ENCODE data around the gene PASD1.

- TF ChIP-seq TAF1 (IDR thresholded peaks at IDR 0.05; ENCODE audit: borderline replicate concordance, low read depth, low read length) (no peak), SIN3A (IDR thresholded peaks at IDR 0.05; ENCODE audit: low read depth, low read length) (no peak), RAD21 (IDR thresholded peaks at IDR 0.05; ENCODE audit: insufficient read depth, low read depth, low read length) (no peak), EZH2 (IDR thresholded peaks at IDR 0.05; ENCODE audit: borderline replicate concordance, control insufficient read depth, low read depth, low read length) (no peak), PAX5 (IDR thresholded peaks at IDR 0.05; ENCODE audit: borderline replicate concordance, low read depth, low read length) (no peak), CEBPB (IDR thresholded peaks at IDR 0.05; ENCODE audit: borderline replicate concordance in 1 of 2, low read depth in 2 of 2, low read length in 2 of 2) (no peak), ZNF274 (IDR thresholded peaks at IDR 0.05; ENCODE audit: insufficient read depth, insufficient read length) (no peak), GABPA (IDR thresholded peaks at IDR 0.05; ENCODE audit: low read depth) (no peak), TCF7 (IDR thresholded peaks at IDR 0.05; ENCODE audit: borderline replicate concordance) (no peak), BCLAF1 (IDR thresholded peaks at IDR 0.05) (no peak), RFX5 (IDR thresholded peaks at IDR 0.05; ENCODE audit: low read depth, low read length) (no peak)
- TF ChIP-seq, protein P1, sequence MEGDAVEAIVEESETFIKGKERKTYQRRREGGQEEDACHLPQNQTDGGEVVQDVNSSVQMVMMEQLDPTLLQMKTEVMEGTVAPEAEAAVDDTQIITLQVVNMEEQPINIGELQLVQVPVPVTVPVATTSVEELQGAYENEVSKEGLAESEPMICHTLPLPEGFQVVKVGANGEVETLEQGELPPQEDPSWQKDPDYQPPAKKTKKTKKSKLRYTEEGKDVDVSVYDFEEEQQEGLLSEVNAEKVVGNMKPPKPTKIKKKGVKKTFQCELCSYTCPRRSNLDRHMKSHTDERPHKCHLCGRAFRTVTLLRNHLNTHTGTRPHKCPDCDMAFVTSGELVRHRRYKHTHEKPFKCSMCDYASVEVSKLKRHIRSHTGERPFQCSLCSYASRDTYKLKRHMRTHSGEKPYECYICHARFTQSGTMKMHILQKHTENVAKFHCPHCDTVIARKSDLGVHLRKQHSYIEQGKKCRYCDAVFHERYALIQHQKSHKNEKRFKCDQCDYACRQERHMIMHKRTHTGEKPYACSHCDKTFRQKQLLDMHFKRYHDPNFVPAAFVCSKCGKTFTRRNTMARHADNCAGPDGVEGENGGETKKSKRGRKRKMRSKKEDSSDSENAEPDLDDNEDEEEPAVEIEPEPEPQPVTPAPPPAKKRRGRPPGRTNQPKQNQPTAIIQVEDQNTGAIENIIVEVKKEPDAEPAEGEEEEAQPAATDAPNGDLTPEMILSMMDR (IDR thresholded peaks at IDR 0.05 in 2 of 3, conservative IDR thresholded peaks at IDR 0.05 in 1 of 3; ENCODE audit: control insufficient read depth in 2 of 3, extremely low read depth in 1 of 3, insufficient read depth in 1 of 3, low read depth in 3 of 3, low read length in 3 of 3): no peak
- TF ChIP-seq, protein P2, sequence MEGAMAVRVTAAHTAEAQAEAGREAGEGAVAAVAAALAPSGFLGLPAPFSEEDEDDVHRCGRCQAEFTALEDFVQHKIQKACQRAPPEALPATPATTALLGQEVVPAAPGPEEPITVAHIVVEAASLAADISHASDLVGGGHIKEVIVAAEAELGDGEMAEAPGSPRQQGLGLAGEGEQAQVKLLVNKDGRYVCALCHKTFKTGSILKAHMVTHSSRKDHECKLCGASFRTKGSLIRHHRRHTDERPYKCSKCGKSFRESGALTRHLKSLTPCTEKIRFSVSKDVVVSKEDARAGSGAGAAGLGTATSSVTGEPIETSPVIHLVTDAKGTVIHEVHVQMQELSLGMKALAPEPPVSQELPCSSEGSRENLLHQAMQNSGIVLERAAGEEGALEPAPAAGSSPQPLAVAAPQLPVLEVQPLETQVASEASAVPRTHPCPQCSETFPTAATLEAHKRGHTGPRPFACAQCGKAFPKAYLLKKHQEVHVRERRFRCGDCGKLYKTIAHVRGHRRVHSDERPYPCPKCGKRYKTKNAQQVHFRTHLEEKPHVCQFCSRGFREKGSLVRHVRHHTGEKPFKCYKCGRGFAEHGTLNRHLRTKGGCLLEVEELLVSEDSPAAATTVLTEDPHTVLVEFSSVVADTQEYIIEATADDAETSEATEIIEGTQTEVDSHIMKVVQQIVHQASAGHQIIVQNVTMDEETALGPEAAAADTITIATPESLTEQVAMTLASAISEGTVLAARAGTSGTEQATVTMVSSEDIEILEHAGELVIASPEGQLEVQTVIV (IDR thresholded peaks at IDR 0.05; ENCODE audit: borderline replicate concordance, partially characterized antibody): no peak
These were observed 147.7 kb downstream of the PASD1 start for GRCh38 chrX:151711154-151711553.
